HepG2 (cell line): Measurements from ENCODE around the gene GLI3. TPM values are rescaled to one million over a fixed set of nuclear protein-coding genes. Genes with fewer than 3 reads are reported as not detected.

Experiments used
- ATAC-seq: fragments of 200-7000 bp; cut with Tn5 transposase; 3 replicates; pipeline ENCODE4 v1.9.1; 2020; ENCODE audit warnings: mild to moderate bottlenecking, moderate library complexity
- BruUV-seq: library from RNA; stranded (reverse); fragments of 400-500 nt; replicated peaks from 2 replicates; lab custom pipeline; 2021; lab: Mats Ljungman, UMichigan
- CTCF ChIA-PET: fragments of 300-600 bp; formaldehyde crosslinking; extraction: SDS; loops from one replicate; lab custom pipeline; 2021; ENCODE audit warnings: low total read pairs, inconsistent platforms, low intra/inter-chr PET ratio; lab: Yijun Ruan, JAX
- POLR2A ChIA-PET: fragments of 350-600 bp; sonication (Branson Sonifier 250); formaldehyde crosslinking; loops from one replicate; lab custom pipeline; 2020; ENCODE audit warnings: antibody characterized with exemption, inconsistent platforms; lab: Yijun Ruan, JAX
- DNase-seq: peaks from one replicate; pipeline ENCODE4 v3.0.0-alpha.2; 2015; ENCODE audit warnings: low spot score
- FAIRE-seq: peaks from 3 replicates; lab custom pipeline; 2011; peaks lifted over from hg19 to GRCh38; lab: Jason Lieb, UNC
- H2AFZ ChIP-seq: one replicate; pipeline ENCODE4 v1.6.1; 2011; ENCODE audit warnings: low read length, inconsistent platforms
- H3K27ac ChIP-seq: fragments of 300-600 bp; 3 replicates; pipeline ENCODE4 v1.8.0; 2011; ENCODE audit warnings: mixed run types, mild to moderate bottlenecking, mixed read lengths, low read length, inconsistent platforms; ENCODE audit not compliant: insufficient read depth; ENCODE audit errors: extremely low read length
- H3K27me3 ChIP-seq, 2 experiments: fragments of 200-600 bp in 1 of 2; 2 replicates in 1 of 2; 3 replicates in 1 of 2; pipeline versions ENCODE4 v1.6.0 to v1.8.0; 2011; ENCODE audit warnings: low read length in 2 of 2, mild to moderate bottlenecking in 2 of 2, moderate library complexity in 2 of 2, inconsistent platforms in 1 of 2; ENCODE audit not compliant: insufficient read depth in 2 of 2, control insufficient read depth in 1 of 2
- H3K36me3 ChIP-seq, 2 experiments: fragments of 200-600 bp in 1 of 2; replicated peaks in 1 of 2; 2 replicates in 1 of 2; 3 replicates in 1 of 2; pipeline versions ENCODE4 v1.5.1 to v1.8.0; 2011; ENCODE audit warnings: low read length in 2 of 2, inconsistent platforms in 1 of 2; ENCODE audit not compliant: insufficient read depth in 2 of 2, control insufficient read depth in 1 of 2
- H3K4me1 ChIP-seq: 2 replicates; pipeline ENCODE4 v1.5.1; 2012; ENCODE audit warnings: low read length, inconsistent platforms; ENCODE audit not compliant: insufficient read depth
- H3K4me2 ChIP-seq: 2 replicates; pipeline ENCODE4 v1.6.0; 2011; ENCODE audit warnings: low read depth, low read length, inconsistent platforms
- H3K4me3 ChIP-seq, 3 experiments: fragments of 200-600 bp in 1 of 3; sonication (generic), shearing (Covaris generic) in 1 of 3; replicated peaks in 1 of 3; 2 replicates each; pipeline ENCODE4 v1.5.1; 2011 to 2016; ENCODE audit warnings: low read length in 3 of 3, inconsistent platforms in 2 of 3, low read depth in 2 of 3, mild to moderate bottlenecking in 2 of 3, control low read depth in 1 of 3, mixed read lengths in 1 of 3; ENCODE audit not compliant: insufficient read depth in 1 of 3
- H3K79me2 ChIP-seq: one replicate; pipeline ENCODE4 v1.6.1; 2011; ENCODE audit warnings: low read length, inconsistent platforms; ENCODE audit not compliant: insufficient read depth
- H3K9ac ChIP-seq: 2 replicates; pipeline ENCODE4 v1.6.0; 2011; ENCODE audit warnings: mild to moderate bottlenecking, low read depth, low read length, inconsistent platforms; ENCODE audit not compliant: insufficient read depth
- H3K9me3 ChIP-seq: 2 replicates; pipeline ENCODE4 v1.5.1; 2012; ENCODE audit warnings: mild to moderate bottlenecking, low read length
- H4K20me1 ChIP-seq: 2 replicates; pipeline ENCODE4 v1.6.0; 2011; ENCODE audit warnings: inconsistent platforms, mild to moderate bottlenecking, low read length, moderate library complexity; ENCODE audit not compliant: insufficient read depth
- DNMT3B ChIP-seq: conservative IDR thresholded peaks from 2 replicates; pipeline ENCODE4 v1.6.1; 2016; ENCODE audit warnings: missing biosample characterization, control low read depth
- TOPORS ChIP-seq: sonication (generic); formaldehyde crosslinking; IDR thresholded peaks from 2 replicates; pipeline ENCODE4 v1.8.0; 2023; ENCODE audit warnings: mild to moderate bottlenecking, missing genetic modification reagents
- ZNF619 ChIP-seq: sonication (generic); formaldehyde crosslinking; IDR thresholded peaks from 2 replicates; pipeline ENCODE4 v1.4.0; 2020; ENCODE audit warnings: mild to moderate bottlenecking, missing genetic modification reagents
- WGBS: methylation state at CpG from one replicate; pipeline ENCODE4 v1.1.6; 2017; ENCODE audit warnings: low lambda C conversion rate; 5-methylcytosine and 5-hydroxymethylcytosine counted together
- in situ Hi-C: cut with HindIII; loops from 2 replicates; pipeline ENCODE4 v1.10.0; 2017; ENCODE audit warnings: low pct_unique_long_range_greater_than_20kb; ENCODE audit not compliant: extremely low pct_ligation_motif_present
- intact Hi-C: fragments of 100-400 bp; cut with micrococcal nuclease; formaldehyde crosslinking; loops from one replicate; pipeline ENCODE4 v1.10.0; 2022; ENCODE audit not compliant: unreplicated experiment
- polyA plus RNA-seq, 8 experiments: library from polyadenylated mRNA; depleted of rRNA in 3 of 8; stranded (reverse) in 7 of 8; unstranded in 1 of 8; fragments of >200 nt; fragmentation: Illumina TruSeq in 4 of 8; extraction: Trizol in 4 of 8; gene quantifications; 2 replicates each; pipeline versions ENCODE4 v1.2.1 to v1.2.3, GENCODE V29; 2011 to 2016; ENCODE audit warnings: low read depth in 4 of 8, missing spikeins in 1 of 8, mixed read lengths in 1 of 8; ENCODE audit not compliant: insufficient read depth in 1 of 8
- total RNA-seq, 5 experiments: library from RNA; depleted of rRNA; stranded (reverse); fragments of >200 nt; fragmentation: Illumina TruSeq; extraction: Trizol; gene quantifications; 2 replicates each; pipeline ENCODE4 v1.2.3, GENCODE V29; 2016; ENCODE audit warnings: low read depth in 1 of 5
- TF ChIP-seq, protein P1 (sequence below), 2 experiments: fragments of 450-650 bp in 1 of 2; sonication (generic) in 1 of 2; formaldehyde crosslinking; IDR thresholded peaks; 2 replicates each; pipeline versions ENCODE4 v1.5.0 to v1.8.0; 2020 to 2022; ENCODE audit warnings: mild to moderate bottlenecking in 1 of 2, missing genetic modification reagents in 1 of 2
- TF ChIP-seq, protein P2 (sequence below): fragments of 450-650 bp; IDR thresholded peaks from 2 replicates; pipeline ENCODE4 v1.6.1; 2017; ENCODE audit warnings: mild to moderate bottlenecking
- TF ChIP-seq, protein P3 (sequence below): sonication (generic); formaldehyde crosslinking; IDR thresholded peaks from 2 replicates; pipeline ENCODE4 v1.9.0; 2021; ENCODE audit warnings: missing genetic modification reagents, borderline replicate concordance
- TF ChIP-seq, protein P4 (sequence below): sonication (generic); formaldehyde crosslinking; IDR thresholded peaks from 2 replicates; pipeline ENCODE4 v1.5.0; 2020; ENCODE audit warnings: missing genetic modification reagents
- TF ChIP-seq, protein P5 (sequence below): sonication (generic); formaldehyde crosslinking; IDR thresholded peaks from 2 replicates; pipeline ENCODE4 v1.5.0; 2020; ENCODE audit warnings: mild to moderate bottlenecking, missing genetic modification reagents, borderline replicate concordance

GLI3 gene
- total and polyA plus RNA-seq, 2 of the 13 experiments (the other 11 are each of a cell fraction or from before 2014, with no cell fraction given), result not detected

DNA sequence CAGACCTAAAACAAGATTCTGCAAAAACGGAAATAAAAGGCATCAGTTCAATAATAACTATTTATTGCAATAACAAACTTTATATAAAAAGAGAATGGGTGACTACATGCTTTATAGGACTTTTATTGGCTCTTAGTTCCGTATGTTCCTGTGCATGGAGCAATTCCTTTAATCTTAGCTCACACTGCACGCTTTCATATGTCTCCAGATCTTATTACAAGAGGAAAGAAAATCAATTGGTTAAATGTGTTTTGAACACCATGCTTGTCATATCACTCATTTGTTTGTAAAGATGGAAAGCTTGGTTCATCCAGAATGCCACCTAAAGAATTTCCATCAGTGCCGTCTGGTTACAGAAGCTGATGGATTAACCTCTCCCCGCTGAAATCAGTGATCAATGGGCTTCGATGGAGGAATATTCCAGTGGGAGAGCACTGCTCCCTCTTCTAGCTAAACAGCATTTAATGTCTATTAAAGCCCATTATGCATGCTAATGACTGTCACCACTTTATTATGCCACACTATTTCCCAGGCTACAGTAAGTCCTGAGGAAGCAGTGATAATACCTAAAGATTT lies 210.3 kb downstream of the GLI3 start:
- no peak overlapping the region for H3K9ac ChIP-seq
- no peaks in the 10 kb centered on the region for H3K9me3 ChIP-seq
- DNase-seq (no peak), FAIRE-seq (no peak), ATAC-seq (no peak)
- intact Hi-C loops, result no loop called here
- no peak overlapping the region for H3K4me2 ChIP-seq
- H3K4me1 ChIP-seq, result no peaks in the 10 kb centered on the region
- no peak overlapping the region for H3K27ac ChIP-seq
- H4K20me1 ChIP-seq, result no peaks in the 10 kb centered on the region
- no peaks in the 10 kb centered on the region for H3K36me3 ChIP-seq
- ChIA-PET CTCF (no interaction called here), POLR2A (no interaction called here)
- peaks cover 0 to 38% of the 10 kb centered on the region in 2 experiments; a peak in 3 of 5 replicates for H3K27me3 ChIP-seq
- no peak overlapping the region for H2AFZ ChIP-seq
- in situ Hi-C loops, result no loop called here
- H3K4me3 ChIP-seq, result no peak overlapping the region
- no peaks in the 10 kb centered on the region for H3K79me2 ChIP-seq
- WGBS, result 24% methylated on average over 6 of the region's 6 CpGs
- BruUV-seq, result no TSS peak
- TF ChIP-seq TOPORS (CRISPR knock-in tag), result no peak
- TF ChIP-seq, protein P1, sequence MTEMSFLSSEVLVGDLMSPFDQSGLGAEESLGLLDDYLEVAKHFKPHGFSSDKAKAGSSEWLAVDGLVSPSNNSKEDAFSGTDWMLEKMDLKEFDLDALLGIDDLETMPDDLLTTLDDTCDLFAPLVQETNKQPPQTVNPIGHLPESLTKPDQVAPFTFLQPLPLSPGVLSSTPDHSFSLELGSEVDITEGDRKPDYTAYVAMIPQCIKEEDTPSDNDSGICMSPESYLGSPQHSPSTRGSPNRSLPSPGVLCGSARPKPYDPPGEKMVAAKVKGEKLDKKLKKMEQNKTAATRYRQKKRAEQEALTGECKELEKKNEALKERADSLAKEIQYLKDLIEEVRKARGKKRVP (CRISPR knock-in tag; IDR thresholded peaks at IDR 0.05), result no peak
- TF ChIP-seq, protein P2, sequence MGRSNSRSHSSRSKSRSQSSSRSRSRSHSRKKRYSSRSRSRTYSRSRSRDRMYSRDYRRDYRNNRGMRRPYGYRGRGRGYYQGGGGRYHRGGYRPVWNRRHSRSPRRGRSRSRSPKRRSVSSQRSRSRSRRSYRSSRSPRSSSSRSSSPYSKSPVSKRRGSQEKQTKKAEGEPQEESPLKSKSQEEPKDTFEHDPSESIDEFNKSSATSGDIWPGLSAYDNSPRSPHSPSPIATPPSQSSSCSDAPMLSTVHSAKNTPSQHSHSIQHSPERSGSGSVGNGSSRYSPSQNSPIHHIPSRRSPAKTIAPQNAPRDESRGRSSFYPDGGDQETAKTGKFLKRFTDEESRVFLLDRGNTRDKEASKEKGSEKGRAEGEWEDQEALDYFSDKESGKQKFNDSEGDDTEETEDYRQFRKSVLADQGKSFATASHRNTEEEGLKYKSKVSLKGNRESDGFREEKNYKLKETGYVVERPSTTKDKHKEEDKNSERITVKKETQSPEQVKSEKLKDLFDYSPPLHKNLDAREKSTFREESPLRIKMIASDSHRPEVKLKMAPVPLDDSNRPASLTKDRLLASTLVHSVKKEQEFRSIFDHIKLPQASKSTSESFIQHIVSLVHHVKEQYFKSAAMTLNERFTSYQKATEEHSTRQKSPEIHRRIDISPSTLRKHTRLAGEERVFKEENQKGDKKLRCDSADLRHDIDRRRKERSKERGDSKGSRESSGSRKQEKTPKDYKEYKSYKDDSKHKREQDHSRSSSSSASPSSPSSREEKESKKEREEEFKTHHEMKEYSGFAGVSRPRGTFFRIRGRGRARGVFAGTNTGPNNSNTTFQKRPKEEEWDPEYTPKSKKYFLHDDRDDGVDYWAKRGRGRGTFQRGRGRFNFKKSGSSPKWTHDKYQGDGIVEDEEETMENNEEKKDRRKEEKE, result no peak
- TF ChIP-seq, protein P3, sequence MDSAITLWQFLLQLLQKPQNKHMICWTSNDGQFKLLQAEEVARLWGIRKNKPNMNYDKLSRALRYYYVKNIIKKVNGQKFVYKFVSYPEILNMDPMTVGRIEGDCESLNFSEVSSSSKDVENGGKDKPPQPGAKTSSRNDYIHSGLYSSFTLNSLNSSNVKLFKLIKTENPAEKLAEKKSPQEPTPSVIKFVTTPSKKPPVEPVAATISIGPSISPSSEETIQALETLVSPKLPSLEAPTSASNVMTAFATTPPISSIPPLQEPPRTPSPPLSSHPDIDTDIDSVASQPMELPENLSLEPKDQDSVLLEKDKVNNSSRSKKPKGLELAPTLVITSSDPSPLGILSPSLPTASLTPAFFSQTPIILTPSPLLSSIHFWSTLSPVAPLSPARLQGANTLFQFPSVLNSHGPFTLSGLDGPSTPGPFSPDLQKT (CRISPR knock-in tag), result no peak
- TF ChIP-seq ZNF619 (CRISPR knock-in tag), result no peak
- TF ChIP-seq DNMT3B (CRISPR knock-in tag), result no peak
- TF ChIP-seq, protein P4, sequence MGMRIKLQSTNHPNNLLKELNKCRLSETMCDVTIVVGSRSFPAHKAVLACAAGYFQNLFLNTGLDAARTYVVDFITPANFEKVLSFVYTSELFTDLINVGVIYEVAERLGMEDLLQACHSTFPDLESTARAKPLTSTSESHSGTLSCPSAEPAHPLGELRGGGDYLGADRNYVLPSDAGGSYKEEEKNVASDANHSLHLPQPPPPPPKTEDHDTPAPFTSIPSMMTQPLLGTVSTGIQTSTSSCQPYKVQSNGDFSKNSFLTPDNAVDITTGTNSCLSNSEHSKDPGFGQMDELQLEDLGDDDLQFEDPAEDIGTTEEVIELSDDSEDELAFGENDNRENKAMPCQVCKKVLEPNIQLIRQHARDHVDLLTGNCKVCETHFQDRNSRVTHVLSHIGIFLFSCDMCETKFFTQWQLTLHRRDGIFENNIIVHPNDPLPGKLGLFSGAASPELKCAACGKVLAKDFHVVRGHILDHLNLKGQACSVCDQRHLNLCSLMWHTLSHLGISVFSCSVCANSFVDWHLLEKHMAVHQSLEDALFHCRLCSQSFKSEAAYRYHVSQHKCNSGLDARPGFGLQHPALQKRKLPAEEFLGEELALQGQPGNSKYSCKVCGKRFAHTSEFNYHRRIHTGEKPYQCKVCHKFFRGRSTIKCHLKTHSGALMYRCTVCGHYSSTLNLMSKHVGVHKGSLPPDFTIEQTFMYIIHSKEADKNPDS (CRISPR knock-in tag), result no peak
- TF ChIP-seq, protein P5, sequence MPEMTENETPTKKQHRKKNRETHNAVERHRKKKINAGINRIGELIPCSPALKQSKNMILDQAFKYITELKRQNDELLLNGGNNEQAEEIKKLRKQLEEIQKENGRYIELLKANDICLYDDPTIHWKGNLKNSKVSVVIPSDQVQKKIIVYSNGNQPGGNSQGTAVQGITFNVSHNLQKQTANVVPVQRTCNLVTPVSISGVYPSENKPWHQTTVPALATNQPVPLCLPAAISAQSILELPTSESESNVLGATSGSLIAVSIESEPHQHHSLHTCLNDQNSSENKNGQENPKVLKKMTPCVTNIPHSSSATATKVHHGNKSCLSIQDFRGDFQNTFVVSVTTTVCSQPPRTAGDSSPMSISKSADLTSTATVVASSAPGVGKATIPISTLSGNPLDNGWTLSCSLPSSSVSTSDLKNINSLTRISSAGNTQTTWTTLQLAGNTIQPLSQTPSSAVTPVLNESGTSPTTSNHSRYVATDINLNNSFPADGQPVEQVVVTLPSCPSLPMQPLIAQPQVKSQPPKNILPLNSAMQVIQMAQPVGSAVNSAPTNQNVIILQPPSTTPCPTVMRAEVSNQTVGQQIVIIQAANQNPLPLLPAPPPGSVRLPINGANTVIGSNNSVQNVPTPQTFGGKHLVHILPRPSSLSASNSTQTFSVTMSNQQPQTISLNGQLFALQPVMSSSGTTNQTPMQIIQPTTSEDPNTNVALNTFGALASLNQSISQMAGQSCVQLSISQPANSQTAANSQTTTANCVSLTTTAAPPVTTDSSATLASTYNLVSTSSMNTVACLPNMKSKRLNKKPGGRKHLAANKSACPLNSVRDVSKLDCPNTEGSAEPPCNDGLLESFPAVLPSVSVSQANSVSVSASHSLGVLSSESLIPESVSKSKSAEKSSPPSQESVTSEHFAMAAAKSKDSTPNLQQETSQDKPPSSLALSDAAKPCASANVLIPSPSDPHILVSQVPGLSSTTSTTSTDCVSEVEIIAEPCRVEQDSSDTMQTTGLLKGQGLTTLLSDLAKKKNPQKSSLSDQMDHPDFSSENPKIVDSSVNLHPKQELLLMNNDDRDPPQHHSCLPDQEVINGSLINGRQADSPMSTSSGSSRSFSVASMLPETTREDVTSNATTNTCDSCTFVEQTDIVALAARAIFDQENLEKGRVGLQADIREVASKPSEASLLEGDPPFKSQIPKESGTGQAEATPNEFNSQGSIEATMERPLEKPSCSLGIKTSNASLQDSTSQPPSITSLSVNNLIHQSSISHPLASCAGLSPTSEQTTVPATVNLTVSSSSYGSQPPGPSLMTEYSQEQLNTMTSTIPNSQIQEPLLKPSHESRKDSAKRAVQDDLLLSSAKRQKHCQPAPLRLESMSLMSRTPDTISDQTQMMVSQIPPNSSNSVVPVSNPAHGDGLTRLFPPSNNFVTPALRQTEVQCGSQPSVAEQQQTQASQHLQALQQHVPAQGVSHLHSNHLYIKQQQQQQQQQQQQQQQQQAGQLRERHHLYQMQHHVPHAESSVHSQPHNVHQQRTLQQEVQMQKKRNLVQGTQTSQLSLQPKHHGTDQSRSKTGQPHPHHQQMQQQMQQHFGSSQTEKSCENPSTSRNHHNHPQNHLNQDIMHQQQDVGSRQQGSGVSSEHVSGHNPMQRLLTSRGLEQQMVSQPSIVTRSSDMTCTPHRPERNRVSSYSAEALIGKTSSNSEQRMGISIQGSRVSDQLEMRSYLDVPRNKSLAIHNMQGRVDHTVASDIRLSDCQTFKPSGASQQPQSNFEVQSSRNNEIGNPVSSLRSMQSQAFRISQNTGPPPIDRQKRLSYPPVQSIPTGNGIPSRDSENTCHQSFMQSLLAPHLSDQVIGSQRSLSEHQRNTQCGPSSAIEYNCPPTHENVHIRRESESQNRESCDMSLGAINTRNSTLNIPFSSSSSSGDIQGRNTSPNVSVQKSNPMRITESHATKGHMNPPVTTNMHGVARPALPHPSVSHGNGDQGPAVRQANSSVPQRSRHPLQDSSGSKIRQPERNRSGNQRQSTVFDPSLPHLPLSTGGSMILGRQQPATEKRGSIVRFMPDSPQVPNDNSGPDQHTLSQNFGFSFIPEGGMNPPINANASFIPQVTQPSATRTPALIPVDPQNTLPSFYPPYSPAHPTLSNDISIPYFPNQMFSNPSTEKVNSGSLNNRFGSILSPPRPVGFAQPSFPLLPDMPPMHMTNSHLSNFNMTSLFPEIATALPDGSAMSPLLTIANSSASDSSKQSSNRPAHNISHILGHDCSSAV (CRISPR knock-in tag), result no peak
